Ascending aorta (tissue), 2 donors: Measurements from ENCODE around the gene P3H3. TPM values are rescaled to one million over a fixed set of nuclear protein-coding genes. Genes with fewer than 3 reads are reported as not detected.

Source experiments
- DNase-seq, 2 donors: peaks; one replicate each; pipeline ENCODE4 v3.0.0-alpha.2; 2019; ENCODE audit warnings: low spot score in 2 of 2
- H3K27ac ChIP-seq, 2 donors: fragments of 200-600 bp; sonication (generic); one replicate each; pipeline ENCODE4 v1.5.1; 2016 to 2017; ENCODE audit warnings: mild to moderate bottlenecking in 1 of 2
- H3K27me3 ChIP-seq: fragments of 200-600 bp; sonication (generic); one replicate; pipeline ENCODE4 v1.5.1; 2017
- H3K36me3 ChIP-seq, 2 donors: fragments of 200-600 bp; sonication (generic); one replicate each; pipeline ENCODE4 v1.5.1; 2016
- H3K4me1 ChIP-seq, 2 donors: fragments of 200-600 bp; sonication (generic); one replicate each; pipeline ENCODE4 v1.5.1; 2016 to 2017; ENCODE audit warnings: mild to moderate bottlenecking in 1 of 2
- H3K4me3 ChIP-seq, 2 donors: fragments of 200-600 bp; sonication (generic); one replicate each; pipeline ENCODE4 v1.5.1; 2016 to 2017; ENCODE audit warnings: mild to moderate bottlenecking in 1 of 2
- H3K9me3 ChIP-seq, 2 donors: fragments of 200-600 bp; sonication (generic); one replicate each; pipeline ENCODE4 v1.5.1; 2016
- intact Hi-C: fragments of 100-400 bp; cut with DNase I; formaldehyde crosslinking; loops from one replicate; pipeline ENCODE4 v1.15.1; 2023
- total RNA-seq: library from RNA; depleted of rRNA; stranded (reverse); fragments of >200 nt; gene quantifications from one replicate; pipeline ENCODE4 v1.1.0, GENCODE V29; 2016
- TF ChIP-seq, protein P1 (sequence below), 3 experiments: fragments of 200-600 bp in 2 of 3; fragments of 450-650 bp in 1 of 3; sonication (generic) in 2 of 3; IDR thresholded peaks; one replicate each; pipeline ENCODE4 v1.5.1; 2016 to 2019; ENCODE audit warnings: antibody characterized with exemption in 3 of 3, mild to moderate bottlenecking in 1 of 3, moderate library complexity in 1 of 3

P3H3 gene
- total RNA-seq, 1 donor from 2014 or later, result 62.2 TPM

DNA sequence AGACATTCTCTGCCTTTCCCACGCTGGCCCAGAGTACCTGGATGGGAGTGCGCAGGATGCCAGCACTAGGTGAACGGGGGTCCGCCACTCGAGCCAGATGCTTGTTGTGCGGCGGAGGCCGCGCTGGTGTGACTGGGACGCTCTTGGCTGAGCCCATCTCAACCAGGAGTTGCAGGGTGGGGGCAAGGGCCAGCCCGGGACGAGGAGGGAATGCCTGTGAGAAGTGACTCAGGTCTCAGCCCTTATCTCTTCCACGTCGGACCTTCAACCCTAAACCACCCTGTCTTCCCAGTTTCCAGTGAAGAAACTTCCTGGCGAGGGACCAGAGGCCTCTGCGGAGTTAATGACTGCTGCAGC, 22.6 kb downstream of the P3H3 start:
- Histone ChIP-seq H3K27me3 (no peaks in the 10 kb centered on the region), H3K36me3 (peaks cover 16 to 29% of the 10 kb centered on the region in 2 donors), H3K27ac (peak overlapping the region in 1 of 2 donors; percentile 94), H3K4me3 (peak overlapping the region in 1 of 2 donors; percentile 65), H3K9me3 (no peaks in the 10 kb centered on the region), H3K4me1 (peaks cover 4 to 18% of the 10 kb centered on the region in 2 donors)
- no peak for DNase-seq
- intact Hi-C loops, result loop anchor here (1.0 to 5.0 kb wide), 3 partner anchors 22 to 243 kb away; partner anchors contain the start of genes CHD4, P3H3 and SPSB2
- TF ChIP-seq, protein P1, sequence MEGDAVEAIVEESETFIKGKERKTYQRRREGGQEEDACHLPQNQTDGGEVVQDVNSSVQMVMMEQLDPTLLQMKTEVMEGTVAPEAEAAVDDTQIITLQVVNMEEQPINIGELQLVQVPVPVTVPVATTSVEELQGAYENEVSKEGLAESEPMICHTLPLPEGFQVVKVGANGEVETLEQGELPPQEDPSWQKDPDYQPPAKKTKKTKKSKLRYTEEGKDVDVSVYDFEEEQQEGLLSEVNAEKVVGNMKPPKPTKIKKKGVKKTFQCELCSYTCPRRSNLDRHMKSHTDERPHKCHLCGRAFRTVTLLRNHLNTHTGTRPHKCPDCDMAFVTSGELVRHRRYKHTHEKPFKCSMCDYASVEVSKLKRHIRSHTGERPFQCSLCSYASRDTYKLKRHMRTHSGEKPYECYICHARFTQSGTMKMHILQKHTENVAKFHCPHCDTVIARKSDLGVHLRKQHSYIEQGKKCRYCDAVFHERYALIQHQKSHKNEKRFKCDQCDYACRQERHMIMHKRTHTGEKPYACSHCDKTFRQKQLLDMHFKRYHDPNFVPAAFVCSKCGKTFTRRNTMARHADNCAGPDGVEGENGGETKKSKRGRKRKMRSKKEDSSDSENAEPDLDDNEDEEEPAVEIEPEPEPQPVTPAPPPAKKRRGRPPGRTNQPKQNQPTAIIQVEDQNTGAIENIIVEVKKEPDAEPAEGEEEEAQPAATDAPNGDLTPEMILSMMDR (IDR thresholded peaks at IDR 0.05), result no peak

DNA sequence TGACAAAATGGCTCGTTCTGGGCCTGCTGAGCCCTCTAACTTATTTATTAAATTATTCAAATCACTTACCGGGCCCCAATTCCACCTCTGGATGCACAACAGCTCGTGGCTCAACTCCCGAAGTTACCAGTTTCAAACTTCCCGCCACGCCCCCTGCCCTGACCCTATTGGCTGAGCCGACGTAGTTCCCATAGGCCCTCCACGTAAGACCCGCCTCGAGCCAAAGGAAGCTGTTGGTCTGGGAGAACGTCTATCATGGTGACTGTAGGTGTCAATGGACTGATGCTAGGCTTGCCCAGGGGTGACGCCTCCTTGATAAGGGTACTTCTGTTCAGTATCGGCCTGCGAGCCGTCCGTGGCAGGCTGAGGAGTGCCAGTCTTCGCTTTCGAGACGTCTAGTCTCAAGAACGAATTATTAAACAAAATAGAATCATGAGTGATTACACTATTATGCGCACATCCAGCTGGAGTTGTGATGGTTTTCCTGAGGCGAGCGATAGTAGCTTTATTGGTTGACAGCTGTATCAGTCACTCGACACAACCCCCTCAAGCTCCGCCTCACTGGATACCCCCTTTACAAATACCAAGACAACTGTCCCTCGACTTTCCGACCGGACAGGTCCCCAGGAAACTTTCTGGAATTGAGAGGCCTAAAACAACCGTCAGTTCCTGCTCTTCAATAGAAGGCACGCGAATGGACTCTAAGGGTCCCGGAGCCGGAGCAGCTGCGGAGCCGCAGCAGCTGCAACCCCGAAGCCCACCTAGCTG, 23.1 kb downstream of the P3H3 start, which contains the start of gene CDCA3:
CDCA3 (minus strand) TSS at position 134 of the 768 bp plus-strand sequence. CDS start 334 bp downstream, outside the sequence.
- peaks cover 16 to 29% of the 10 kb centered on the region in 2 donors for H3K36me3 ChIP-seq
- H3K4me1 ChIP-seq, result peaks cover 4 to 18% of the 10 kb centered on the region in 2 donors

DNA sequence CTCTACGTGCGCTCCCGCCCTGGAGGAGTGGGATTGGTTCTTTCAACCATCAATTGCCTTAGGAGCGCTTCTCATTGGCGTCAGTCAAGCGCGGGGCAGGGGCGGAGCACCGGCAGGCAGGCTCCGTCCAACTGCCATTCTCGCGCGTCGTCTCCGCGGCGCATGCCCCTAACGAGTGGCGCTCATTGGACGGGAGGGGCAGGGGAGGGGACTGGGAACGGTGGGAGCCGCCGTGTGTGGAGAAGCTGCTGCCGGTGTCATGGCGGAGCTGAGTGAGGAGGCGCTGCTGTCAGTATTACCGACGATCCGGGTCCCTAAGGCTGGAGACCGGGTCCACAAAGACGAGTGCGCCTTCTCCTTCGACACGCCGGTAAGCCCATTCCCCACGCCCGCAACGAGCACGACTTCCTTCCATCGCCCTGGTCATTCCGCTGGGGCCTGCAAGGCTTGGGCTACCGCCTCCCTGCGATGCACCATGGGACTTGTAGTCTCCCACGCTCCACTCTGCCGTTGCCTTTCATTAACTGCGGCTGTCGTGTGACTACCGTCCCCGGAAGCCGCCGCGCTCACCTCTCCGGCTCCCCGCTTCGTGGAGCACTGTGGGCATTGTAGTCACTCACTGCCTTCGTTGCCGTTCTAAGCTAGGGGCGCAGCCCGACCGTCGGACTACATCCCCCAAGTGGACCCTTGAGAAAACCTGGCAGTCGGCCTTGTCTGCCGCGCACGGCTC, 23.9 kb downstream of the P3H3 start, which contains the start of gene USP5:
USP5 (plus strand) TSS at position 230 of the 730 bp plus-strand sequence; CDS start at position 260, 30 bp downstream.
- TF ChIP-seq, protein P1 (IDR thresholded peaks at IDR 0.05), result no peak
- peaks cover 16 to 29% of the 10 kb centered on the region in 2 donors for H3K36me3 ChIP-seq
- intact Hi-C loops, result loop anchor here (1.0 to 5.0 kb wide), 8 partner anchors 15 to 245 kb away; partner anchors contain the start of genes CHD4, ING4, P3H3 and SPSB2
- H3K9me3 ChIP-seq, result no peaks in the 10 kb centered on the region
- peak within 1 kb of the TSS; percentile 90 to 94 for H3K27ac ChIP-seq
- peak within 1 kb of the TSS; percentile 65 to 79 for H3K4me3 ChIP-seq
- DNase-seq, result peak; percentile 99 to 100
- no peaks in the 10 kb centered on the region for H3K27me3 ChIP-seq
- H3K4me1 ChIP-seq, result peaks cover 4 to 18% of the 10 kb centered on the region in 2 donors

More for the DNA sequence above, 23.1 kb downstream of the P3H3 start, which contains the start of gene CDCA3:
- Histone ChIP-seq H3K27ac (peak within 1 kb of the TSS; percentile 90 to 94), H3K27me3 (no peaks in the 10 kb centered on the region), H3K9me3 (no peaks in the 10 kb centered on the region), H3K4me3 (peak within 1 kb of the TSS; percentile 65 to 79)
- intact Hi-C loops, result loop anchor here (1.0 to 5.0 kb wide), 3 partner anchors 22 to 244 kb away; partner anchors contain the start of genes CHD4, P3H3 and SPSB2
- peak; percentile 97 to 98 for DNase-seq
- TF ChIP-seq, protein P1 (IDR thresholded peaks at IDR 0.05), result no peak

DNA sequence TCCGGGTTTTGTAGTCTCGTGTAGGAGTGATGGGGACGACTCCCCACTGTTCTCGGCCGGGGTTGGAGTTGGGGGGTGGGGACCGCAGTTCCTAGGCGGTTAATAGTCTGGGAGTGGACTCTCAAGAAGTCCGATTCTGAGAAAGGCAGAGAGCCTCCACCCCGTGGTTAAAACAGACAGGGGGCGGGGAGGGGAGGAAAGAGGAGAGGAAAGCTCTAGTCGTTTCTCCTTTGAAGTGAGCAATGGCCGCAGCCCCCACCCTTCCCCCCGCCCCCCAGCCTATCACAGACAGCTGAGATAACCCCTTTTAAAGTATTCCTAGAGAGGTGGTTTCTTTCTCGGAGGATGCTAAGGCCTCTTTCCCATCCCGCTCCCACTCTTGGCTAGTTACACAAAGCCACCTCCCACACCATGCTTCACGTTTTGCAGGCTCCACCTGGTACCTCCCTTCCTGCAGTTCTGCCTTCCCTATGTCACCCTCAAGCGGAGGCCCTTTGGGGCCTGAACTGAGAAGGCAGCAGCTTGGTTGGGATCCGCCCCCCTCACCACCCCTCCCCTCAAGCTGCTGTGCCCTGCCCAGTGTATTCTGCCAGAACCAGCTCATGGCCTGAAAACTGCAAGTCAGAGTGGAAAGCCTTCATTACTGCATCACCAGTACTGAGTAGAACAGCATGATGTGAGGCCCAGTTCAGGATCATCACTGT, 24.6 kb downstream of the P3H3 start:
- Histone ChIP-seq H3K27ac (peak overlapping the region; percentile 87 to 94), H3K36me3 (peaks cover 23 to 33% of the 10 kb centered on the region in 2 donors), H3K27me3 (no peaks in the 10 kb centered on the region), H3K4me3 (peak overlapping the region; percentile 65 to 79), H3K4me1 (peaks cover 4 to 18% of the 10 kb centered on the region in 2 donors), H3K9me3 (no peaks in the 10 kb centered on the region)
- peak in 1 of 2 donors; percentile 86 for DNase-seq
- intact Hi-C loops, result loop anchor here (1.0 to 5.0 kb wide), 6 partner anchors 14 to 246 kb away; partner anchors contain the start of genes CHD4, ING4, TPI1 and ZNF384
- TF ChIP-seq, protein P1 (IDR thresholded peaks at IDR 0.05), result no peak

DNA sequence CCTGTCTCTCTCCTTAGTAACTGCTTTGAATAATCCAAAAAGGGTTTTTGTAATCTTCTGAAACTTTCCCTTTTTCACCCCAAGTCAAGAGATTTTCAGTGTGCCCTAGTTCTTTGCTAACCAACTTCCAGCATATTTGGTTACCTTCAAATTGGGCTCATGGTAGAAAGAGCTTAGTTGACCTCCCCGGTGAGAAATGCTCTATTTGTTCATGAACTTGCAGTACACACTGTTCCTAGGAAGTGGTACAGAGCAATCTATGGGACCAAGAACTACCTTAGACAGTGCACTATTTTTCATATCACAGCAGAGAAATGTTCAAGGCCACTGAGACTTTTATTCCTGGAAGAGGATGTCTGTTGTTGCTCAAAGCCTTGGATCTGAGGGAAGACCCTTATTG, 25.4 kb downstream of the P3H3 start:
- peaks cover 4 to 18% of the 10 kb centered on the region in 2 donors for H3K4me1 ChIP-seq
- intact Hi-C loops, result loop anchor here (2.0 to 5.0 kb wide), 2 partner anchors 13 to 246 kb away; partner anchors contain the start of genes CHD4 and TPI1
- no peak for DNase-seq
- H3K9me3 ChIP-seq, result no peaks in the 10 kb centered on the region
- H3K4me3 ChIP-seq, result peak overlapping the region; percentile 65 to 79
- H3K27ac ChIP-seq, result peak overlapping the region; percentile 87 to 94
- H3K27me3 ChIP-seq, result no peaks in the 10 kb centered on the region
- TF ChIP-seq, protein P1 (IDR thresholded peaks at IDR 0.05), result no peak
- peaks cover 32 to 36% of the 10 kb centered on the region in 2 donors for H3K36me3 ChIP-seq
